ENCODE measurements around the gene CA10.

- TF ChIP-seq CTCF (IDR thresholded peaks at IDR 0.05; ENCODE audit: insufficient read depth, low read length) (no peak), POLR2AphosphoS5 (IDR thresholded peaks at IDR 0.05; ENCODE audit: low read depth) (no peak), GABPA (IDR thresholded peaks at IDR 0.05; ENCODE audit: low read depth) (no peak), REST (IDR thresholded peaks at IDR 0.05; ENCODE audit: insufficient replicate concordance, low read depth) (no peak)
These were observed 22.3 kb downstream of the CA10 start for GRCh38 chr17:52136166-52136565.

Data from HL-60 (cell line).